ENCODE results near the gene ZBTB7B.

The ZBTB7B gene

GRCh38 chr1:155037851-155038441 lies 35.3 kb downstream of the ZBTB7B start:
- H3K4me3 Mint-ChIP-seq = no peak overlapping the region
- H3K4me1 Mint-ChIP-seq = no peaks in the 10 kb centered on the region

GRCh38 chr1:155038602-155039307 lies 36.2 kb downstream of the ZBTB7B start:
- Mint-ChIP-seq H3K27ac (peak overlapping the region in 1 of 3 experiments; percentile 14), H3K27me3 (ENCODE audit: low read depth) (peaks cover 7% of the 10 kb centered on the region), H3K36me3 (ENCODE audit: low read depth) (no peaks in the 10 kb centered on the region), H3K4me1 (no peaks in the 10 kb centered on the region), H3K4me3 (no peak overlapping the region), H3K9me3 (no peaks in the 10 kb centered on the region)
- TF ChIP-seq CTCF (IDR thresholded peaks at IDR 0.05; ENCODE audit: unreplicated experiment in 3 of 3) = no peak

More at GRCh38 chr1:155037851-155038441, 35.3 kb downstream of the ZBTB7B start:
- peaks cover 7% of the 10 kb centered on the region for H3K27me3 Mint-ChIP-seq (ENCODE audit: low read depth)
- no peaks in the 10 kb centered on the region for H3K36me3 Mint-ChIP-seq (ENCODE audit: low read depth)
- peak overlapping the region in 1 of 3 experiments; percentile 14 for H3K27ac Mint-ChIP-seq
- no peaks in the 10 kb centered on the region for H3K9me3 Mint-ChIP-seq
- no peak for TF ChIP-seq CTCF (IDR thresholded peaks at IDR 0.05; ENCODE audit: unreplicated experiment in 3 of 3)

GRCh38 chr1:155039308-155039669 lies 36.7 kb downstream of the ZBTB7B start:
- Mint-ChIP-seq H3K27ac (no peak overlapping the region), H3K9me3 (no peaks in the 10 kb centered on the region), H3K36me3 (ENCODE audit: low read depth) (no peaks in the 10 kb centered on the region), H3K4me1 (no peaks in the 10 kb centered on the region), H3K27me3 (ENCODE audit: low read depth) (peaks cover 11% of the 10 kb centered on the region), H3K4me3 (no peak overlapping the region)
- no peak for TF ChIP-seq CTCF (IDR thresholded peaks at IDR 0.05; ENCODE audit: unreplicated experiment in 3 of 3)

GRCh38 chr1:155040358-155041093 lies 37.9 kb downstream of the ZBTB7B start:
- TF ChIP-seq CTCF (IDR thresholded peaks at IDR 0.05; ENCODE audit: unreplicated experiment in 3 of 3) = no peak
- H3K36me3 Mint-ChIP-seq (ENCODE audit: low read depth) = no peaks in the 10 kb centered on the region
- H3K27me3 Mint-ChIP-seq (ENCODE audit: low read depth) = peaks cover 17% of the 10 kb centered on the region
- H3K27ac Mint-ChIP-seq = no peak overlapping the region
- H3K4me1 Mint-ChIP-seq = peaks cover 7% of the 10 kb centered on the region
- H3K9me3 Mint-ChIP-seq = no peaks in the 10 kb centered on the region
- H3K4me3 Mint-ChIP-seq = no peak overlapping the region

- peaks cover 7% of the 10 kb centered on the region for H3K4me1 Mint-ChIP-seq
Measured at GRCh38 chr1:155042789-155043188, 40.2 kb downstream of the ZBTB7B start.

More at GRCh38 chr1:155042789-155043188, 40.2 kb downstream of the ZBTB7B start:
- Mint-ChIP-seq H3K36me3 (ENCODE audit: low read depth) (no peaks in the 10 kb centered on the region), H3K27me3 (ENCODE audit: low read depth) (peaks cover 15% of the 10 kb centered on the region), H3K4me3 (no peak overlapping the region), H3K27ac (no peak overlapping the region), H3K9me3 (no peaks in the 10 kb centered on the region)
- no peak for TF ChIP-seq CTCF (IDR thresholded peaks at IDR 0.05; ENCODE audit: unreplicated experiment in 3 of 3)

All from nephron (organoid).